Natural killer cell (primary cell): ENCODE measurements around the gene RFC5. TPM values are rescaled to one million over a fixed set of nuclear protein-coding genes. Genes with fewer than 3 reads are reported as not detected.

Experiments
- ATAC-seq, 3 donors: fragments of 150-1000 bp in 2 of 3; fragments of 200-7000 bp in 1 of 3; cut with Tn5 transposase; 1 replicate in 1 of 3; 2 replicates in 2 of 3; pipeline ENCODE4 v1.10.0; 2021; ENCODE audit warnings: mild to moderate bottlenecking in 2 of 3, moderate library complexity in 2 of 3
- DNase-seq, 2 donors: peaks; one replicate each; pipeline versions ENCODE4 v3.0.0 to v3.0.0-alpha.2; 2013 to 2021; ENCODE audit warnings: mixed read lengths in 1 of 2
- H3K27ac ChIP-seq: one replicate; pipeline ENCODE4 v1.5.1; 2013; ENCODE audit warnings: mild to moderate bottlenecking, low read length
- H3K27me3 ChIP-seq: one replicate; pipeline ENCODE4 v1.6.1; 2013; ENCODE audit warnings: low read length; ENCODE audit not compliant: control insufficient read depth, insufficient read depth
- H3K36me3 ChIP-seq: one replicate; pipeline ENCODE4 v1.6.1; 2013; ENCODE audit warnings: low read length; ENCODE audit not compliant: control insufficient read depth, insufficient read depth
- H3K4me1 ChIP-seq: one replicate; pipeline ENCODE4 v1.6.1; 2013; ENCODE audit warnings: low read length; ENCODE audit not compliant: control insufficient read depth, insufficient read depth
- H3K4me3 ChIP-seq: one replicate; pipeline ENCODE4 v1.5.1; 2013; ENCODE audit warnings: low read length
- H3K9me3 ChIP-seq: one replicate; pipeline ENCODE4 v1.6.1; 2013; ENCODE audit warnings: low read length; ENCODE audit not compliant: control insufficient read depth, insufficient read depth
- H3K27ac Mint-ChIP-seq, 2 donors: one replicate each; pipeline ENCODE4 v1.8.0; 2022; ENCODE audit warnings: mild to moderate bottlenecking in 2 of 2, mixed read lengths in 2 of 2, moderate library complexity in 1 of 2
- H3K27me3 Mint-ChIP-seq, 2 donors: one replicate each; pipeline ENCODE4 v1.8.0; 2022; ENCODE audit warnings: low read depth in 2 of 2, mixed read lengths in 2 of 2
- H3K36me3 Mint-ChIP-seq: one replicate; pipeline ENCODE4 v1.8.0; 2022; ENCODE audit warnings: mixed read lengths
- H3K4me1 Mint-ChIP-seq, 2 donors: one replicate each; pipeline ENCODE4 v1.8.0; 2022; ENCODE audit warnings: mixed read lengths in 2 of 2
- H3K4me3 Mint-ChIP-seq: one replicate; pipeline ENCODE4 v1.8.0; 2022; ENCODE audit warnings: mild to moderate bottlenecking, moderate library complexity, mixed read lengths
- H3K9me3 Mint-ChIP-seq, 2 donors: one replicate each; pipeline ENCODE4 v1.8.0; 2022; ENCODE audit warnings: mixed read lengths in 2 of 2
- CTCF ChIP-seq: fragments of 200-600 bp; IDR thresholded peaks from one replicate; pipeline ENCODE4 v1.8.0; 2022; ENCODE audit warnings: antibody characterized with exemption
- WGBS: methylation state at CpG from one replicate; pipeline ENCODE4 v1.1.7; 2013; ENCODE audit warnings: missing lambda C conversion rate; ENCODE audit not compliant: insufficient coverage; 5-methylcytosine and 5-hydroxymethylcytosine counted together
- intact Hi-C: fragments of 100-400 bp; cut with micrococcal nuclease; formaldehyde crosslinking; loops from one replicate; pipeline ENCODE4 v1.14.2; 2022
- total RNA-seq, 4 donors: library from RNA; stranded (reverse); fragments of 120-200 nt in 1 of 4; gene quantifications; one replicate each; pipeline versions ENCODE4 v1.2.3 to v1.2.4, GENCODE V29; 2013 to 2022

Gene RFC5
- total RNA-seq, 3 donors from 2014 or later (not counting 1 experiment from before 2014, with no cell fraction given) = 11.9 to 19.6 (median 15.8) TPM

GRCh38 chr12:117972301-117972700, 44.2 kb upstream of the RFC5 start:
- ATAC-seq = no peak
- Histone ChIP-seq H3K27me3 (peaks cover 7% of the 10 kb centered on the region), H3K36me3 (no peaks in the 10 kb centered on the region), H3K27ac (no peak overlapping the region), H3K9me3 (no peaks in the 10 kb centered on the region), H3K4me3 (no peak overlapping the region), H3K4me1 (no peaks in the 10 kb centered on the region)
- WGBS = 82% methylated on average over 2 of the region's 2 CpGs
- Mint-ChIP-seq H3K27me3 (peaks cover 30 to 41% of the 10 kb centered on the region in 2 donors), H3K27ac (no peak overlapping the region), H3K4me1 (no peaks in the 10 kb centered on the region), H3K9me3 (no peaks in the 10 kb centered on the region), H3K36me3 (peaks cover 12% of the 10 kb centered on the region), H3K4me3 (no peak overlapping the region)
- TF ChIP-seq CTCF = no peak
- intact Hi-C loops = no loop called here
- DNase-seq = no peak

- no peak overlapping the region for H3K4me3 ChIP-seq
- H3K4me1 ChIP-seq = no peaks in the 10 kb centered on the region
- intact Hi-C loops = no loop called here
- H3K36me3 ChIP-seq = no peaks in the 10 kb centered on the region
- 86% methylated on average over 2 of the region's 3 CpGs for WGBS
- TF ChIP-seq CTCF = no peak
- no peak overlapping the region for H3K4me3 Mint-ChIP-seq
- H3K36me3 Mint-ChIP-seq = peaks cover 12% of the 10 kb centered on the region
- ATAC-seq (no peak), DNase-seq (no peak)
- H3K9me3 Mint-ChIP-seq = no peaks in the 10 kb centered on the region
- H3K27ac ChIP-seq = no peak overlapping the region
- H3K27me3 Mint-ChIP-seq = peaks cover 16 to 30% of the 10 kb centered on the region in 2 donors
- H3K4me1 Mint-ChIP-seq = no peaks in the 10 kb centered on the region
- no peak overlapping the region for H3K27ac Mint-ChIP-seq
- no peaks in the 10 kb centered on the region for H3K9me3 ChIP-seq
- peaks cover 2% of the 10 kb centered on the region for H3K27me3 ChIP-seq
Observed at GRCh38 chr12:117975006-117975405, 41.5 kb upstream of the RFC5 start.

GRCh38 chr12:117977373-117977772, 39.1 kb upstream of the RFC5 start:
- Mint-ChIP-seq H3K27ac (no peak overlapping the region), H3K4me1 (no peaks in the 10 kb centered on the region), H3K9me3 (no peaks in the 10 kb centered on the region), H3K36me3 (no peaks in the 10 kb centered on the region), H3K27me3 (peaks cover 8 to 9% of the 10 kb centered on the region in 2 donors), H3K4me3 (no peak overlapping the region)
- WGBS = 71% methylated on average over 1 of the region's 1 CpG
- H3K27ac ChIP-seq = no peak overlapping the region
- ATAC-seq = no peak
- no peaks in the 10 kb centered on the region for H3K36me3 ChIP-seq
- no peaks in the 10 kb centered on the region for H3K27me3 ChIP-seq
- no peak for DNase-seq
- intact Hi-C loops = no loop called here
- H3K4me1 ChIP-seq = no peaks in the 10 kb centered on the region
- no peaks in the 10 kb centered on the region for H3K9me3 ChIP-seq
- no peak overlapping the region for H3K4me3 ChIP-seq
- no peak for TF ChIP-seq CTCF

- intact Hi-C loops = no loop called here
- Histone ChIP-seq H3K27me3 (no peaks in the 10 kb centered on the region), H3K4me1 (no peaks in the 10 kb centered on the region), H3K36me3 (no peaks in the 10 kb centered on the region), H3K9me3 (no peaks in the 10 kb centered on the region), H3K27ac (no peak overlapping the region), H3K4me3 (no peak overlapping the region)
- H3K4me3 Mint-ChIP-seq = no peak overlapping the region
- ATAC-seq = no peak
- peaks cover 0 to 3% of the 10 kb centered on the region in 2 donors for H3K27me3 Mint-ChIP-seq
- WGBS = 75% methylated on average over 2 of the region's 4 CpGs
- H3K36me3 Mint-ChIP-seq = no peaks in the 10 kb centered on the region
- H3K4me1 Mint-ChIP-seq = no peaks in the 10 kb centered on the region
- no peaks in the 10 kb centered on the region for H3K9me3 Mint-ChIP-seq
- no peak for DNase-seq
- H3K27ac Mint-ChIP-seq = no peak overlapping the region
- TF ChIP-seq CTCF = no peak
Observed at GRCh38 chr12:117980616-117981015, 35.9 kb upstream of the RFC5 start.
